Right lobe of liver (tissue), 6 donors: Measurements from ENCODE around the gene INVS. TPM values are rescaled to one million over a fixed set of nuclear protein-coding genes. Genes with fewer than 3 reads are reported as not detected.

Source experiments
- ATAC-seq, 4 donors: fragments of 200-7000 bp; cut with Tn5 transposase; one replicate each; pipeline ENCODE4 v1.9.1; 2020; ENCODE audit warnings: mild to moderate bottlenecking in 4 of 4, moderate library complexity in 4 of 4
- DNase-seq, 3 donors: peaks; one replicate each; pipeline ENCODE4 v3.0.0-alpha.2; 2020
- H3K27ac ChIP-seq, 3 donors: fragments of 200-600 bp; one replicate each; pipeline ENCODE4 v1.8.0; 2022
- H3K27me3 ChIP-seq, 2 donors: fragments of 200-600 bp; one replicate each; pipeline ENCODE4 v1.8.0; 2022
- H3K36me3 ChIP-seq, 4 donors: fragments of 200-600 bp; sonication (generic) in 1 of 4; one replicate each; pipeline versions ENCODE4 v1.5.1 to v1.8.0; 2017 to 2022; ENCODE audit warnings: control low read depth in 1 of 4
- H3K4me1 ChIP-seq, 4 donors: fragments of 200-600 bp; sonication (generic) in 1 of 4; one replicate each; pipeline versions ENCODE4 v1.5.1 to v1.8.0; 2017 to 2022; ENCODE audit warnings: control low read depth in 1 of 4
- H3K4me3 ChIP-seq, 3 donors: fragments of 200-600 bp; one replicate each; pipeline ENCODE4 v1.8.0; 2022
- H3K9me3 ChIP-seq, 4 donors: fragments of 200-600 bp; sonication (generic) in 1 of 4; one replicate each; pipeline versions ENCODE4 v1.5.1 to v1.8.0; 2017 to 2022; ENCODE audit warnings: control low read depth in 1 of 4
- POLR2A ChIP-seq: fragments of 450-650 bp; IDR thresholded peaks from one replicate; pipeline ENCODE4 v1.6.1; 2017; ENCODE audit warnings: antibody characterized with exemption, mild to moderate bottlenecking
- WGBS: methylation state at CpG from one replicate; pipeline ENCODE4 v1.1.6; 2018; ENCODE audit warnings: low coverage, low lambda C conversion rate; ENCODE audit not compliant: insufficient coverage; ENCODE audit errors: missing lambda C conversion rate; 5-methylcytosine and 5-hydroxymethylcytosine counted together
- intact Hi-C, 2 donors: fragments of 100-400 bp; cut with DNase I; formaldehyde crosslinking; loops; one replicate each; pipeline versions ENCODE4 v1.11.2 to v1.14.1; 2022
- long read RNA-seq: library from polyadenylated mRNA; unstranded; transcript quantifications from one replicate; pipeline ENCODE4 v2.0.0, GENCODE V29; 2019
- total RNA-seq, 6 experiments: library from RNA; depleted of rRNA in 2 of 6; stranded (reverse); fragments of >200 nt in 2 of 6; fragmentation: NEBNext Ultra II Directional in 3 of 6; extraction: Animal tissue kit (Norgen Biotek cat#: 25700) in 3 of 6; gene quantifications; one replicate each; pipeline versions ENCODE4 v1.1.0 to v1.2.4, GENCODE V29; 2016 to 2023
- TF ChIP-seq, protein P1 (sequence below), 4 donors: fragments of 200-600 bp in 3 of 4; fragments of 450-650 bp in 1 of 4; IDR thresholded peaks; one replicate each; pipeline versions ENCODE4 v1.5.1 to v1.8.0; 2016 to 2022; ENCODE audit warnings: antibody characterized with exemption in 4 of 4, mild to moderate bottlenecking in 2 of 4
- donor health status: DM: no; HTN: yes; CAD: no.
- donor health status: DM: no; HTN: no; CAD: no.
- donor health status: DM: no; HTN: no; CAD: no.
- donor health status: DM: no; HTN: yes; CAD: no.
- donor health status: DM: no; HTN: yes; CAD: no.

The INVS gene
- 10 to 100 TPM; 10.6 to 23.2 (median 16.8) TPM for total RNA-seq
- long read RNA-seq, partial matches to known transcripts: 1 of 2 reads
- long read RNA-seq, other reads (novel, unspliced or antisense): 1 of 2 reads

DNA sequence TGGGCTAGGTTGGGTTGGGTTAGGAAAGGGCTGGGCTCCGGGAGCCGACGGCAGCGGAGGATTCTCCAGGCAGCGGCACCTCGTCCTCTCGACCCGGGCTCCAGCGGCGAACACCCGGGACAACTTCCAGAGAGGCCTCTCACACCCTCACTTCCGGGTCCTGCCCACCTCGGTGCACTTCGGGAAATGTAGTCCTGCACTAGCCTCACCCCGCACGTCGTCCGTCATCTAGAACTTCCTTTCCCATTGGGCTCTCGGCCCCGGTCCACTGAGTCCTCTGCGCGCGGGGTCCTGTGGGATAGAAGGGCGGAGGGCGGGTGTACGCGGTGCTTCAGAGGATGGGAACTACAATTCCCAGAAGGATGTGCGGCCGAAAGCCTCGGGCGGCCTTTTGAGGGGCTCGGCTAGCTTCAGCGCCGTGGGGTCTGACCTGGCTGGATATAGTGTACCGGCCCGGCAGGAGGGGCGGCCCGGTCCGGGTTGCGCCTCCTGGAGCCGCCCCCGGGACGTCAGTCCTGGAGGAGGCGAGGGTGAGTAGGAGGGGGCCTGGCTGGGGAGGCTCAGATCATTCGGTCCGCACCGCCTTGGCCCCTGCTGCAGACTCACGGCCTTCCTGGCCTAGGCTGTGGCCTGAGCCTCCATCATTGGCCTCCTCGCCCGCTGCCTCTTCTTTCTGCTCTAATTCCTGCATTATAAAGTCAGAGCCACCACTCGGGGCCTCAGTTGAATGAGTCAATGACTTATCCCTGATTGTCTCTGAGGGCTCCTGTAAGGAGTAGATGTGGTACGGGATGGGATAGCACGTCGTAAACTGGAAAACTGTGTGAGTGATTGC lies at the start of gene INVS, which contains the start of gene ERP44:
INVS (plus strand) TSS at position 357 of the 835 bp plus-strand sequence. CDS start 5,279 bp downstream, outside the sequence.
ERP44 (minus strand) TSS at position 114 of the 835 bp plus-strand sequence. CDS start 160 bp downstream, outside the sequence.
- DNase-seq: peak; percentile 99 to 100 (median 99)
- Histone ChIP-seq H3K36me3 (peaks cover 0 to 4% (median 0%) of the 10 kb centered on the region in 4 donors), H3K27ac (peak within 1 kb of the TSS; percentile 73 to 84 (median 79)), H3K9me3 (no peaks in the 10 kb centered on the region), H3K27me3 (no peaks in the 10 kb centered on the region), H3K4me1 (peaks cover 0 to 42% (median 3%) of the 10 kb centered on the region in 4 donors), H3K4me3 (peak within 1 kb of the TSS; percentile 84 to 98 (median 95))
- ATAC-seq: peak; percentile 95 to 99 (median 96)
- intact Hi-C loops: no loop called here
- WGBS: 0% methylated on average over 25 of the region's 54 CpGs
- TF ChIP-seq, protein P1, sequence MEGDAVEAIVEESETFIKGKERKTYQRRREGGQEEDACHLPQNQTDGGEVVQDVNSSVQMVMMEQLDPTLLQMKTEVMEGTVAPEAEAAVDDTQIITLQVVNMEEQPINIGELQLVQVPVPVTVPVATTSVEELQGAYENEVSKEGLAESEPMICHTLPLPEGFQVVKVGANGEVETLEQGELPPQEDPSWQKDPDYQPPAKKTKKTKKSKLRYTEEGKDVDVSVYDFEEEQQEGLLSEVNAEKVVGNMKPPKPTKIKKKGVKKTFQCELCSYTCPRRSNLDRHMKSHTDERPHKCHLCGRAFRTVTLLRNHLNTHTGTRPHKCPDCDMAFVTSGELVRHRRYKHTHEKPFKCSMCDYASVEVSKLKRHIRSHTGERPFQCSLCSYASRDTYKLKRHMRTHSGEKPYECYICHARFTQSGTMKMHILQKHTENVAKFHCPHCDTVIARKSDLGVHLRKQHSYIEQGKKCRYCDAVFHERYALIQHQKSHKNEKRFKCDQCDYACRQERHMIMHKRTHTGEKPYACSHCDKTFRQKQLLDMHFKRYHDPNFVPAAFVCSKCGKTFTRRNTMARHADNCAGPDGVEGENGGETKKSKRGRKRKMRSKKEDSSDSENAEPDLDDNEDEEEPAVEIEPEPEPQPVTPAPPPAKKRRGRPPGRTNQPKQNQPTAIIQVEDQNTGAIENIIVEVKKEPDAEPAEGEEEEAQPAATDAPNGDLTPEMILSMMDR (IDR thresholded peaks at IDR 0.05): no peak
- TF ChIP-seq POLR2A: peak; percentile 90

- Histone ChIP-seq H3K36me3 (peaks cover 0 to 7% (median 0%) of the 10 kb centered on the region in 4 donors), H3K9me3 (no peaks in the 10 kb centered on the region), H3K4me3 (no peak overlapping the region), H3K4me1 (no peaks in the 10 kb centered on the region), H3K27ac (no peak overlapping the region), H3K27me3 (no peaks in the 10 kb centered on the region)
- ATAC-seq (no peak), DNase-seq (no peak)
- intact Hi-C loops: no loop called here
- WGBS: 62% methylated on average over 1 of the region's 1 CpG
- TF ChIP-seq POLR2A: no peak
- TF ChIP-seq, protein P1 (IDR thresholded peaks at IDR 0.05): no peak
Measured at GRCh38 chr9:100049551-100049950, 49.5 kb upstream of the INVS start.

GRCh38 chr9:100052375-100052774 lies 46.7 kb upstream of the INVS start:
- no peak for DNase-seq
- peaks cover 0 to 7% (median 0%) of the 10 kb centered on the region in 4 donors for H3K36me3 ChIP-seq
- H3K9me3 ChIP-seq: no peaks in the 10 kb centered on the region
- H3K4me1 ChIP-seq: no peaks in the 10 kb centered on the region
- WGBS: 58% methylated on average over 6 of the region's 6 CpGs
- H3K27ac ChIP-seq: no peak overlapping the region
- intact Hi-C loops: no loop called here
- no peak for ATAC-seq
- H3K4me3 ChIP-seq: no peak overlapping the region
- no peaks in the 10 kb centered on the region for H3K27me3 ChIP-seq
- TF ChIP-seq, protein P1 (IDR thresholded peaks at IDR 0.05): no peak
- no peak for TF ChIP-seq POLR2A

- intact Hi-C loops: no loop called here
- 89% methylated on average over 2 of the region's 2 CpGs for WGBS
- Histone ChIP-seq H3K27me3 (no peaks in the 10 kb centered on the region), H3K27ac (no peak overlapping the region), H3K4me1 (no peaks in the 10 kb centered on the region), H3K9me3 (no peaks in the 10 kb centered on the region), H3K4me3 (no peak overlapping the region), H3K36me3 (peaks cover 0 to 6% (median 2%) of the 10 kb centered on the region in 4 donors)
- ATAC-seq (no peak), DNase-seq (no peak)
- no peak for TF ChIP-seq POLR2A
- TF ChIP-seq, protein P1 (IDR thresholded peaks at IDR 0.05): no peak
Measured at GRCh38 chr9:100056561-100056960, 42.5 kb upstream of the INVS start.
